Inflammatory macrophage treated with lipopolysaccharide for 4 hours (primary cell): ENCODE results near the gene ELN.
A peak's percentile ranks its signal among the peaks of the same experiment; 100 is the strongest.

Source experiments
- DNase-seq: peaks from one replicate; pipeline ENCODE4 v3.0.0-alpha.2; 2020

Gene ELN

GRCh38 chr7:74066626-74067025 lies 38.7 kb downstream of the ELN start:
- no peak for DNase-seq

DNA sequence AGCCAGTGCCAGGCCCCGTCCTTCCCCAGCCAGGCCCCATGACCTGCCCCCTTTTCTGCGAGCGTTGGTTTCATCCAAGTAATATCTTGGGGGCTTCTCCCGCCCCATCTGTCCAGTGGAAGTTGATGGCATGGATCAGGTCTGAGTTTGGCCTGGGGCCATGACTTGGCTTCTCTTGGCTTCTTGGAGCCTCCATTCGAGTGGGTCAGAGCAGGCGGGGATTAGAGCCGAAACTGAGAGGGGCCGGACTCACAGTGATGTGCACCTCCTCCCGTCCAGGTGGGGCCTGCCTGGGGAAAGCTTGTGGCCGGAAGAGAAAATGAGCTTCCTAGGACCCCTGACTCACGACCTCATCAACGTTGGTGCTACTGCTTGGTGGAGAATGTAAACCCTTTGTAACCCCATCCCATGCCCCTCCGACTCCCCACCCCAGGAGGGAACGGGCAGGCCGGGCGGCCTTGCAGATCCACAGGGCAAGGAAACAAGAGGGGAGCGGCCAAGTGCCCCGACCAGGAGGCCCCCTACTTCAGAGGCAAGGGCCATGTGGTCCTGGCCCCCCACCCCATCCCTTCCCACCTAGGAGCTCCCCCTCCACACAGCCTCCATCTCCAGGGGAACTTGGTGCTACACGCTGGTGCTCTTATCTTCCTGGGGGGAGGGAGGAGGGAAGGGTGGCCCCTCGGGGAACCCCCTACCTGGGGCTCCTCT lies 40.6 kb downstream of the ELN start:
- DNase-seq, result no peak

GRCh38 chr7:74069086-74069541 lies 41.1 kb downstream of the ELN start:
- no peak for DNase-seq

- peak; percentile 41 for DNase-seq
Observed at GRCh38 chr7:74069790-74070618, 42.0 kb downstream of the ELN start.

DNA sequence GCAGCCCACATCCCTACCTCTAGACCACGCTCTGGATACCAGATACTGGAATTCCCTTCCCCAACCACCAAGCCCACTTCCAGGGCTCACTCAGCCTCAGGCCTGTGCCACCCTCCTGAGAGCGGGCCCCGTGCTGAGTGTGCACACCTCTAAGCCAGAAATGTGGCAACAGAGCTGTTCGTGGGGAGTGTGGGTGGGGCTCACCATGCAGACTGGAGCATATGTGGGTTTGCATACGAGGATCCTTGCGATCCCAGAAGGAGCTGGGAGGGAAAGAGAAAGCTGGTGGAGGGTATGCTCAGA lies 42.6 kb downstream of the ELN start:
- DNase-seq, result no peak

DNA sequence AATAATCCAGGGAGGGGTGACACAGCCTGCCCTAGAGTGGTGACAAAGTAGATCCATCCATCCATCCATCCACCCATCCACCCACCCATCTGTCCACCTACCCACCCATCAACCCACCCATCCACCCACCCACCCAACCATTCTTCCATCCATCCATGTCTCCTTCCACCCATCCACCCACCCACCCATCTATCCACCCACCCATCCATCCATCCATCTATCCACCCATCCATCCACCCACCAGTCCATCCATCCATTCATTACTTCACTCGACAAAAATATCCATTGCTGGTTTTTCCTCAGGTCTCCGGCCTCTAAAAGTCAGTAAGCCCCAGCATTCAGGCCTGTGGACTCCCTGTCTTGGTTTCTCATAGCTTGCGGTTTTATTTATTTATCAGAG lies 43.1 kb downstream of the ELN start:
- no peak for DNase-seq

- DNase-seq, result no peak
Observed at GRCh38 chr7:74074770-74075169, 46.8 kb downstream of the ELN start.

GRCh38 chr7:74078461-74078860 lies 50.5 kb downstream of the ELN start:
- DNase-seq, result no peak

DNA sequence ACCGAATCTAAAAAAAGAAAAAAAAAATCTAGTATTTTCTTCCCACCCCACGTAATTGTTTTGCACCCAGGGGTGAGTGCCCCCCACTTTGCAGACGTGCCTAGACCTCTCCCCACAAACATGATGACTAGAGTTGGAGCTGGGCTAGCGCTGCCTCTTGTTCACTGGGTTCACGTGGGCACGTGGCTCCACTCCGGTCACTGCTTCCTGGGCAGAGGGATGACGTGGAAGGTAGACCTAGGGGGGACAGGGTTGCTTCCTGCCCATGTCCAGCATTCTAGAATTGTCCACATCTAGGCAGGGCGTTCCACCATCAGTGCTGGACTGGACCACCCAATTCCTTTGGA lies 54.8 kb downstream of the ELN start:
- DNase-seq, result no peak

GRCh38 chr7:74083117-74083876 lies 55.3 kb downstream of the ELN start, which contains the start of gene LIMK1:
LIMK1 (plus strand) TSS chr7:74083804; CDS start chr7:74083991, 187 bp downstream.
- DNase-seq, result peak; percentile 81

- peak; percentile 35 for DNase-seq
Observed at GRCh38 chr7:74083928-74084721, 56.2 kb downstream of the ELN start.

GRCh38 chr7:74084722-74085578 lies 57.0 kb downstream of the ELN start:
- DNase-seq, result no peak

- no peak for DNase-seq
Observed at GRCh38 chr7:74087791-74088453, 59.9 kb downstream of the ELN start.

- peak; percentile 14 for DNase-seq
Observed at GRCh38 chr7:74092321-74092963, 64.5 kb downstream of the ELN start.

DNA sequence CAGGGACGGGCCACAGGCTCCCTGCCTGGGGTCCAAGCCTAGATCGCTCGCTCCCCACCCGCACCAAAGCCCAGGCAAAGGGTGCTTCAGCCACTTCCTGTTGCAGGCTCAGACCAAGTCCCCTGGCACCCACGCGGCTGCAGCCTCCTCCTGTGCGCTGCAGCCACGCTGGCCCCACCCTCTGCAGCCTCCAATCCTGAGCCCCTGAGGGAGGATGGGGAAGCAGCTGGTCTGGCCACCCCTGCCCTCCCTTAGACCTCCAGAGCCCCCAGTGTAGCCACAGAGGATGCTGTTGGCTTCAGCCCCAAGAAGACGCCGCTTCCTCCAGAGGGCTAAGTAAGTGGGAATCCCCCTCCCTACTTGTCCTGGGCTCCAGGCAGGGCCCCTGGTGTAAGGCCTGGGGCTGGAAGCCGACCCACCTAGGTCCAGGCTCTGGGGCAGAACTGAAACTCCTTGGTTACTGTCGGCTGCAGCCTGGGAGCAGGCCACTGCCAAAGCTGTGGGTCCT lies 65.0 kb downstream of the ELN start:
- DNase-seq, result peak; percentile 92

DNA sequence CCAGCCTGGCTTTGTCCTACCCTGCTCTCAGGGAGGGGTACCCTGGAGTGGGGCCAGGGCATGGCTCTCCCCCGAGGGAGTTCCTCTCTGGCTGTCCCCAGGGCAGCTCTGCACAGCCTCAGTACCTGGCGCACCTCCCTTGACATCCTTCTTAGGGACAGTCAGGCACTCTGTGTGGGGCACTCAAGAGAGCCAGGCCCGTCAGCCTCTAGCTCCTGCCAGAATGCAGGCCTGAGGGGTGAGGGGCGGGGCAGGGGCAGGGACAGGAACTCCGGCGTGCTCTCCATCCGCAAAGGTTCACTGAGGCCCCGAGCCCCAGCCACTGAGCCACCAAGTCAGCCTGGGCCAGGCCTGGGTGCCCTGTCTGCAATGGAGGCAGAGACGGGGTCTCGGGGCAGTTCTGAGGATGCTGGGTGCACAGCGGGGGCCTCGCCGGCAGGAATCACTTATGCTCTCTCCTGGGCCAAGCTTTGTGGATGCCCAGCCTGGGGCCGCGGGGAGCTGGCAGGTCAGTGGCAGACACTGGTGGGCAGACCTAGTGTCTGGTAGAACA lies 65.8 kb downstream of the ELN start:
- DNase-seq, result no peak

DNA sequence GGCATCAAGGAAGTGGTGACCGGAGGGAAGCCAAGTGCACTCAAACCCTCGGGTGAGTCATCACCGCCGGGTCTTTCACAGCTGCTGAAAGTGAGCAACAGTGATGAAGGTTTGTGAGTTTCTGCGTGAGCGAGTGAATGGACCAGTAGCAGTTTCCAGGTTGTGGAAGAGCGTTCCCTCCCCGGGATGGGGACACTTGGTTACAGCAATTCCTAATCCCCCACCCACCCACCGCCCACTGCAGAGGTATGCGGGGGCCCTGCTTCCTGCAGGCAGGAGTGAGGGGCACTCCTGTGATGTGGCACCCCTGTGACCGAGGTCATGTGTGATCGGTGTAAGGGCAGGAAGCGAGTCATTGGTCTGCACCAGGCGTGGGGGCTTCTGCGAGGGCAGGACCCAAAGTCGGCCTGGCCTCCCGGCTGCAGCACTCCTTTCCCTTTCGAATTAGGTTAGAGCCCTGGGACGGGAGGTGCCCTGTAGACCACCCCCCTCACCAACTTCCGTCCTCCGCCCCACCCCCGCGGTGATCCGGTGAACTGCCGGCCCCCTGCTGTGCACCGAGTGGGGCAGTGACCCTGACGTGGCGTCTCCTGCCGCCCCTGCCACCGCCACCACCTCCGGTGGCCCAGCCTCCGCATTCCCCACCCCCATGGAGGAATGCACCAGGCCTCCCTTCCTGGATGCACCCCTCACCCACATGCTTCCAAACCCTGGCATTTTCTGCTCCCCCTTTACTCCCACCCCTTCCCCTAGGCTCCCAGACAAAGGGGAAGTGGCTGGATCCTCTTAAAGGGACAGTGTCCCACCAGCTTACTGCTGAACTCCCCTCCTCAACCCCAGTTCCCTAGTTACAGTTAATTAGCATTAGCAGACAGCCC lies 66.5 kb downstream of the ELN start:
- peak; percentile 96 for DNase-seq

DNA sequence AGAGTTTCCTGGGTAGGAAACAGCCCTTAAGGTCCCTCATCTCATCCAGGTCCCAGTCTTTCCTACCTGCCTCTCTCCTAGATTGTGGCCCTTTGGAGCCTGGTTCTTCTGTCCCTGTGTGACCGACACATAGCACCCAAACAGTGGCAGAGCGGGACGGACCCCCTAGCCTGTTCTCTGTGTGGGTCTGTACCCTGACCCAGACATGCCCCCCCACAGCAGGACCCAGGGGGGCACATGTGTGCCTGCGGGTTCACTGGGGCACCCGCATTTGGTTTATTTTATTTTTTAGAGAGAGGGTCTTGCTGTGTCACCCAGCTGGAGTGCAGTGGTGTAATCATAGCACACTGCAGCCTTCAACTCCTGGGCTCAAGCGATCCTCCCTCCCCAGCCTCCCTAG lies 67.2 kb downstream of the ELN start:
- no peak for DNase-seq

- peak; percentile 93 for DNase-seq
Observed at GRCh38 chr7:74097937-74098614, 70.1 kb downstream of the ELN start.
